ENCODE measurements around the gene LILRB1. TPM values are rescaled to one million over a fixed set of nuclear protein-coding genes. Genes with fewer than 3 reads are reported as not detected.

Gene LILRB1
- total RNA-seq, 4 donors from 2014 or later, result 1.4 to 5.0 (median 2.7) TPM

DNA sequence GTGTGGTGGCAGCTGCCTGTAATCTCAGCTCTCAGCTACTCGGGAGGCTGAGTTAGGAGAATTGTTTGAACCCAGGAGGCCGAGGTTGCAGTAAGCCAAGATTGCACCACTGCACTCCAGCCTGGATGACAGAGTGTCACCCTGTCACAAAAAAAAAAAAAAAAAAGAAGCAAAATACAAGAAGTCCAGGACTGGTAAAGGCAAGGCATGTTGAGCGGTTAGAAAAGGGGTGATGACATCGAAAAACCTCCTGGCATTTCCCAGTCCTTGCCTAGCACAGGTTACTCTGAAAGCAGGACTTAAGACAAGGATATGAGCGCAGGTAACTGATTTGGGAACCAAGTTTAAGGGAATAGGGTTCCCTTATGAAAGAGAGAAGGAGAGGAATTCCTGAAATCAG, 30.0 kb downstream of the LILRB1 start:
- H3K4me1 ChIP-seq, result no peaks in the 10 kb centered on the region
- H3K36me3 ChIP-seq, result no peaks in the 10 kb centered on the region
- no peak overlapping the region for H3K27ac ChIP-seq (replicated peaks in 1 of 4)
- intact Hi-C loops (cut with DNase I), result no loop called here
- H3K4me3 ChIP-seq, result no peak overlapping the region
- WGBS, result 76% methylated on average over 5 of the region's 5 CpGs
- H3K9me3 ChIP-seq, result no peaks in the 10 kb centered on the region
- no peak for TF ChIP-seq POLR2A (IDR thresholded peaks at IDR 0.05; ENCODE audit: low read depth)
- TF ChIP-seq EP300 (IDR thresholded peaks at IDR 0.05), result no peak
- no peak for TF ChIP-seq POLR2AphosphoS5 (IDR thresholded peaks at IDR 0.05)
- TF ChIP-seq, protein P1, sequence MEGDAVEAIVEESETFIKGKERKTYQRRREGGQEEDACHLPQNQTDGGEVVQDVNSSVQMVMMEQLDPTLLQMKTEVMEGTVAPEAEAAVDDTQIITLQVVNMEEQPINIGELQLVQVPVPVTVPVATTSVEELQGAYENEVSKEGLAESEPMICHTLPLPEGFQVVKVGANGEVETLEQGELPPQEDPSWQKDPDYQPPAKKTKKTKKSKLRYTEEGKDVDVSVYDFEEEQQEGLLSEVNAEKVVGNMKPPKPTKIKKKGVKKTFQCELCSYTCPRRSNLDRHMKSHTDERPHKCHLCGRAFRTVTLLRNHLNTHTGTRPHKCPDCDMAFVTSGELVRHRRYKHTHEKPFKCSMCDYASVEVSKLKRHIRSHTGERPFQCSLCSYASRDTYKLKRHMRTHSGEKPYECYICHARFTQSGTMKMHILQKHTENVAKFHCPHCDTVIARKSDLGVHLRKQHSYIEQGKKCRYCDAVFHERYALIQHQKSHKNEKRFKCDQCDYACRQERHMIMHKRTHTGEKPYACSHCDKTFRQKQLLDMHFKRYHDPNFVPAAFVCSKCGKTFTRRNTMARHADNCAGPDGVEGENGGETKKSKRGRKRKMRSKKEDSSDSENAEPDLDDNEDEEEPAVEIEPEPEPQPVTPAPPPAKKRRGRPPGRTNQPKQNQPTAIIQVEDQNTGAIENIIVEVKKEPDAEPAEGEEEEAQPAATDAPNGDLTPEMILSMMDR (IDR thresholded peaks at IDR 0.05), result no peak
- DNase-seq (ENCODE audit: extremely low spot score), result no peak
- H3K27me3 ChIP-seq, result peaks cover 0 to 58% (median 0%) of the 10 kb centered on the region in 4 donors

DNA sequence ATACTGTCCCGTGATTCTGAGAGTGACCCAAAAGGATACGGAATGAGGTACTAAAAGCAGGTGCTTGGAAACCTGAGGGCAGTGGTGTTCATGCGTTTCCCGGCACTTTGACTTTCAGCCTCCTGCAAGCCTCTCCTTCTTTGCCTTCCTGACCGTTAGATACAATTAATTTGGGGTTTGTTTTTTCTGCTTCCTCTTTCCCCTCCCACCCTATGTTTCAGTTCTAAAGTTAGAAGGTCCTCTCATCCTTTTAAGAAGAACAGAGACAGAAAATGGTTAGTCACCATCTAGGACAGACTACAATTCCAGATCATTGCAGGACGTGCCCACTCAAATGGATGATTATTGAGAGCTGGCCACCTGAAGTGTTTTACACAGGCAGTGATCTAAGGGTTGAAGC, 30.7 kb downstream of the LILRB1 start:
- Histone ChIP-seq H3K27ac (replicated peaks in 1 of 4) (no peak overlapping the region), H3K36me3 (no peaks in the 10 kb centered on the region), H3K4me3 (no peak overlapping the region), H3K9me3 (no peaks in the 10 kb centered on the region), H3K4me1 (no peaks in the 10 kb centered on the region), H3K27me3 (peaks cover 0 to 57% (median 0%) of the 10 kb centered on the region in 4 donors)
- TF ChIP-seq, protein P1 (IDR thresholded peaks at IDR 0.05), result no peak
- no peak for TF ChIP-seq POLR2A (IDR thresholded peaks at IDR 0.05; ENCODE audit: low read depth)
- TF ChIP-seq POLR2AphosphoS5 (IDR thresholded peaks at IDR 0.05), result no peak
- no peak for TF ChIP-seq EP300 (IDR thresholded peaks at IDR 0.05)
- 69% methylated on average over 6 of the region's 6 CpGs for WGBS
- DNase-seq (ENCODE audit: extremely low spot score), result no peak
- intact Hi-C loops (cut with DNase I), result no loop called here

DNA sequence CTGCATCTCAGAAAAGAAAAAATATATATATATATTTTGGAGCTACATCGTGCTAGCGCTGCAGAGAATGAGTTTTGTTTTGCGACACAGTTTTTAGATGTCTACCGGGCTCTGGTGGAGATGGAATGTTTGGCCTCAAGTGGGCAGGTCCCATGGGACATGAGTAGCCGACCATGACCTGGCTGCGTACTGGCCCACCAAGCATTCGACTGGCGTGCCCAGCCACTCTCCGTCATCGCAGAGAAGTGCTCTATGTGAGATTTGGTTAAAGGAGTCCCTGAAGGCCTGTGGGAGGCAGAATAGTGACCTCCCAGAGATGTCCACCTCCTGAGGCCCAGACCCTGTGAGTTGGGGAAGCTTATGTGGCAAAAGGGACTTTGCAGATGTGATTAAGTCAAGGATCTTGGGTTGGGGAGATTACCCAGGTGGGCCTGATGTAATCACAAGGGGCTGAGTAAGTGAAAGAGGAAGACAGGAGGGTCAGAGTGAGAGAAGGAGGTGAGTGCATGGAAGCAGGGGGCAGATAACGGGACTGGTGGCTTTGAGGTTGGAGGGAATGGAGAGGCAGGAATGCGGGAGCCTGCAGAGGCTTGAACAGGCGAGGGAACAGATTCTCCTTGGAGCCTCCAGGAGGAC, 31.7 kb downstream of the LILRB1 start:
- no peak overlapping the region for H3K4me3 ChIP-seq
- 79% methylated on average over 13 of the region's 13 CpGs for WGBS
- intact Hi-C loops (cut with DNase I), result no loop called here
- H3K36me3 ChIP-seq, result no peaks in the 10 kb centered on the region
- TF ChIP-seq EP300 (IDR thresholded peaks at IDR 0.05), result no peak
- TF ChIP-seq, protein P1 (IDR thresholded peaks at IDR 0.05), result no peak
- TF ChIP-seq POLR2A (IDR thresholded peaks at IDR 0.05; ENCODE audit: low read depth), result no peak
- TF ChIP-seq POLR2AphosphoS5 (IDR thresholded peaks at IDR 0.05), result no peak
- H3K9me3 ChIP-seq, result peaks cover 0 to 6% (median under 1%) of the 10 kb centered on the region in 4 donors
- H3K27me3 ChIP-seq, result peaks cover 0 to 59% (median 0%) of the 10 kb centered on the region in 4 donors
- H3K4me1 ChIP-seq, result no peaks in the 10 kb centered on the region
- no peak for DNase-seq (ENCODE audit: extremely low spot score)
- H3K27ac ChIP-seq (replicated peaks in 1 of 4), result no peak overlapping the region

DNA sequence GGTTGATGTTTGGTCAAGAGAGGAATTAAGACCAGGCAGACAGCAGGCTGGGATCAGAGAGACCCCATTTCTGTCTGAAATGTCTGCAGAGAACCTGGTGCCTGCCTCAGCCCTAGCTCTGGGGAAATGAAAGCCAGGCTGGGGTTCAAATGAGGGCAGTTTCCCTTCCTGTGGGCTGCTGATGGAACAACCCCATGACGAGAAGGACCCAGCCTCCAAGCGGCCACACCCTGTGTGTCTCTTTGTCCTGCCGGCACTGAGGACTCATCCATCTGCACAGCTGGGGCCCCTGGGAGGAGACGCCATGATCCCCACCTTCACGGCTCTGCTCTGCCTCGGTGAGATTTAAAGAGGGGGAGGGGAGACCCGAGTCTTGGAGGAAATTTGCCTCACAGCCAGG, 32.4 kb downstream of the LILRB1 start, which contains the start of gene LILRB4:
Gene LILRB4, plus strand, starts transcription at position 256 of the 400 bp plus-strand sequence. Its CDS starts 49 bp downstream, at position 305.
- Histone ChIP-seq H3K36me3 (no peaks in the 10 kb centered on the region), H3K4me1 (no peaks in the 10 kb centered on the region), H3K27ac (replicated peaks in 1 of 4) (no peak within 1 kb of the TSS), H3K4me3 (peak within 1 kb of the TSS in 2 of 4 donors; percentile 16 to 22), H3K27me3 (peaks cover 0 to 61% (median 0%) of the 10 kb centered on the region in 4 donors), H3K9me3 (peaks cover 0 to 13% (median 4%) of the 10 kb centered on the region in 4 donors)
- no peak for DNase-seq (ENCODE audit: extremely low spot score)
- TF ChIP-seq, protein P1 (IDR thresholded peaks at IDR 0.05), result no peak
- TF ChIP-seq POLR2AphosphoS5 (IDR thresholded peaks at IDR 0.05), result no peak
- TF ChIP-seq POLR2A (IDR thresholded peaks at IDR 0.05; ENCODE audit: low read depth), result no peak
- TF ChIP-seq EP300 (IDR thresholded peaks at IDR 0.05), result no peak
- intact Hi-C loops (cut with DNase I), result no loop called here
- WGBS, result 56% methylated on average over 6 of the region's 7 CpGs

All from esophagus muscularis mucosa (tissue), 4 donors.